Activated T-cell treated with anti-CD3 and anti-CD28 coated beads for 48 hours (primary cell): ENCODE results near the gene ARAP1.

Source experiments
- DNase-seq: peaks from one replicate; pipeline ENCODE4 v3.0.0-alpha.2; 2020; ENCODE audit warnings: low read depth

Gene ARAP1

DNA sequence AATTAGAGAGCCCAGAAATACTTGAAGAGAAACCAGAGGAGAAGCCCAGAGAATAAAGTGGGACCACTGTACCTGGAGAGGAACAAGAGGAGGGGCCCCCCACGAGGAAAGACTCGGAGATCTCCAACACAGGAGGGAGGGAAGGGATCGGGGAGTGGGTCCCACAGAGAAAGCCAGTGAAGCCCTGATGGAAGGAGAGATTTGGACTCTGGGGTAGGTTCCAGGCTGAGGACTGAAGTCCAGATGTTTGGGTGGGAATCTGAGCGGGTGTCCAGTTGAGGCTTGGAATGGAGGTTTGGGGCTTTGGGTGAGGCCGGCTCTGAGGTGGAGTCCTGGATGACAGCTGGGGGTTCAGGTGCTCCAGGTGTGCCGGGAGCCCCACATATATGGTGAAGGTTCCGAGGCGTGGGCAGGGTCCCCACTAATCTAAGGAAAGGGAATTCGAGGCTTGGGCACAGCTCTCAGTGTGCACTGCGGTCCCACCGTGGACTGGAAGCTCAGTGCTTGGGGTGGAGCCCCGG, 110.6 kb downstream of the ARAP1 start:
- DNase-seq = no peak

DNA sequence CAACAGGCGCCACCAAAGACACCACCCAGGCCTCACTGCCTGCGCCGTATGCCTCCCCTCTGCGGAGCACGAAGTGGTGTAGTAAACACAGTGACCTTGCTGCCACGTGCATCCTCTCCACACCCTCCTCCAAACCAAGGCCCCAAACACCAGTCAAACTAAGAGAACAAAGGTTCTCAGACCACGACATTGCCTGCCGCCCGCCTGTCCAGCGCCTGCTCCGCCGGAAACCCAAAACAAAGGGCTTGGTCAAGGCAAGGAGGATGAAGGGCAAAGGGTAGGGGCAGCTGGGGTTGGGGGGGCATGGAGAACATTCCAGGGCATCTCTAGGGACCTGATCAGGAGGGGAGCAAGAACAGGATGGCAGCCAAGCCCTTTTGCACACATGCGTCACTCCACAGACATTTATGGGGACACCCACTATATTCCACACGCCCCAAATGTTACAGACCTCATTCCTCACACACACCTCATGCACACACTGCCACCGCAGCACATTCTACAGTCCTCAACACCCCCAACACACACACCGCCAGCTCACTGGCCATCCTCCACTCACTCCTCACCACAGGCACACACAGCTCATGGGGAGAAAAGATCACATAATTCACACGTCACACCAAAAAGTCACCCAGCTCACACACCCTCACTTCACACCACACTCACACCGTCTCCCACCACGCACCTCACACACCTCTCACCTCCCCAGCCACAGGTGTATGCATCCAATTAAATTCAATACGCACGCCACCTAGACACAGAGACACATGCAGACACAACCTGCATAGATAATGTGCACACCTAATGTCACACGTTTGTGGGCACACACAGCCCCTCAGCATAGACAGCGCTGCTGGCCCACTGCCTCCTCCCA, 112.5 kb downstream of the ARAP1 start:
- DNase-seq = no peak

DNA sequence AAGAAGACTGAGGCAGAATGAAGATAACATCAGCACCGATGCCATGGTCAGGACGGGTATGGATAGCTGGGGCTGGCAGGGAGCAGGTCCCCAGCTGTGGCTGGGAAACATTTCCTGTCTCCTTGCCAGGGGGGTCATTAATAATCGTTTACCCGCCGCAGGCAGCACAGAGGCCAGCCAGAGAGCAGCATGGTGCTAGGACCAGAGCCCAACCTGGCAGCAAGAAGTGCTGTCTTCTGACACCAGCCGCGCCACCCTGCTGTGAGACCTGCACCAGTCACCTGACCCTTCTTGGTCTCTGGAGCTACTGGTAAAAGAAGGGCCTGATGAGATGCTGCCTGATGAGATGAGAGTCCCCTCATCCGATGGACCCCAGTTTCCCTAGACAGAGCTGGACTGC, 114.3 kb downstream of the ARAP1 start:
- DNase-seq = no peak

DNA sequence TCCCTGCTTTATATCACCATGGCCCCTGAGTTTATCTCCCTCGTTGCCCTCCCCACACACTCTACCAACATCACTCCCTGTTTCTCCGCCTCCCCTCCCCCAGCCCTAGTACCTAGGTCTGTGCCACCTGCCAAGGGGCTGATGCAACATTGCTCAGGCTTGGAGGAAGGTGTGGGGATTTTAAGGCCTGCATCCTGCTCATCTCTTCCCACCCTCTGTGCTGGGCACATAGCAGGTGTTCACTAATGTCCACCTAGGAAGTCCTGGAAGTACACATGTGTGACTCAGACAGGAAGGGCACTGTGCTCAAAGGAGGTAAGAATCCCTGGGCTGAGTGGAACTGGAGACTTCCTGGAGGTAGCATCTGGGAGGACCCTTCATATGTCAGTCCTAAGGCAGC, 115.0 kb downstream of the ARAP1 start:
- no peak for DNase-seq

DNA sequence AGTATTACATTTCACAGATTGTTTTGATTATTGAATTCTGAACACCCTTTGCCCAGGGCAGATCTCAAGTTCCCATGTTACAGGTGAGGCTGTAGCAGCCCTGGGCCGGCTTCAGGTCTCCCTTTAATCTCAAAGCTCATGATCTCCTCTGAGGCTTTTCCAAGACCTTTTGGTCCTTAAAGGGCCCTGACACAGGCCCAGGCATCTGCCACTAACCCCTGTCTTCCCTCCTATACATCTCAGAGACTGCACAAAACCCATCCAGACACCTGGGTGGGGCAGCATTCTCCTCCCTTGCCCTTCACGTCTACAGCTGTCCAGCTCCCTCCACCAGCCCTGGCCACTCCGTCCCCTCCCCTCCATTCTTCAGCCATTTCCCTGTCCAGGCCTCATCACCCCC, 115.8 kb downstream of the ARAP1 start:
- DNase-seq = no peak

DNA sequence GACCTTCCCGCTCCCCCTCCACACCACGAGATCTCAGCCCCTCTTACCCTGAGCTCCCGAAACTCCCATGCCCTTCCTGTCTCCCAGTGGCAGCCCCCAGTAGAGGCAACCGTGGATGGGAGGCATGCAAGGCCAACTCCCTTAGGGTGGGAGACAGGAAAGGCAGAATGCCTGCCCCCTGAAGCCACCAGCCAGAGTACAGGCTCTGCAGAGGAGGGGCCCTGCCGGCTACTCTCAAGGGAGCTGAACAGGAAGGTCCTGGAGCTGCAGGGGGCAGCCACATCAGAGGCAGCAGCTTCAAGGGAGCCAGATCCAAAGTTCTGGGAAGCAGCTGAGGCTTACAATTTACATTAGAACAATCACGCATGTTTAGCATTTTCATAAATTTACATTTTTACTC, 116.3 kb downstream of the ARAP1 start:
- DNase-seq = no peak

DNA sequence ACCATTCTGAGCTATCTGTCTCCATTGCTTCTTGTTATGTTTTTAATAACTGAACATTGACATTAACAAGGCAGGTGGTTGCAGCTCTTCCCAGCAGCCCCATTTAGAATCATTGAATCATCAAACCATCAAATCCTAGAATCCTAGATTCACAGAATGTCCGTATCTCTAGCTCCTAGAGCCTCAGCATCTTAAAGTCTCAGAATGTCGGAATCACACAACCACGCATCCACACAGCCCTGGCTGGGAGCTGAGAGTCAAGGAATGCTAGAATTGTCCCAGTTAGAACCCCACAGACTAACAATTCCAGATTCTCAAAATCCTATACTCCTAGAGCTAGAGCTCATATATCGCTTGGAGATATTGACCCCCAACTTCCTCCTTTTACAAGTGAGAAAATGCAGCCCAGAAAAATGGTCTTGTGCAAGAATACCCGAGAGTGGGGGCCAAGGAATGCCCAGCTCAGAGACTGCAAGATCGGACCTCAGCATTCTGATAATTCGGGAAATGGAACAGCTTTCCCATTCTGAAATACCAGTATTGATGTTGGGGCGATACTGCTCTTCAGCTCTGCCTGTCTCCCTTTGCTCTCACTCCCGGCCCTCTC, 116.8 kb downstream of the ARAP1 start:
- DNase-seq = no peak
